Activated CD8-positive, alpha-beta memory T cell treated with anti-CD3 and anti-CD28 coated beads for 36 hours (primary cell): ENCODE measurements around the gene WDR19. TPM values are rescaled to one million over a fixed set of nuclear protein-coding genes. Genes with fewer than 3 reads are reported as not detected.
"Not testable (repeated sequence)": the region's sequence is repeated elsewhere in the genome, so short reads cannot be mapped to it uniquely, and the experiment has no call there.

ENCODE experiments used
- CTCF ChIA-PET: fragments of 350-600 bp; sonication (Branson Sonifier 250); formaldehyde crosslinking; loops from one replicate; lab custom pipeline; 2021; ENCODE audit warnings: antibody characterized with exemption; lab: Charles Lee
- POLR2A ChIA-PET: fragments of 350-600 bp; sonication (Branson Sonifier 250); formaldehyde crosslinking; loops from one replicate; lab custom pipeline; 2021; ENCODE audit warnings: antibody characterized with exemption; lab: Charles Lee
- total RNA-seq, 2 experiments: library from RNA; stranded (reverse); gene quantifications; one replicate each; pipeline ENCODE4 v1.2.3, GENCODE V29; 2021

The WDR19 gene
- total RNA-seq: 10 to 100 TPM; 15.7 to 17.3 TPM

DNA sequence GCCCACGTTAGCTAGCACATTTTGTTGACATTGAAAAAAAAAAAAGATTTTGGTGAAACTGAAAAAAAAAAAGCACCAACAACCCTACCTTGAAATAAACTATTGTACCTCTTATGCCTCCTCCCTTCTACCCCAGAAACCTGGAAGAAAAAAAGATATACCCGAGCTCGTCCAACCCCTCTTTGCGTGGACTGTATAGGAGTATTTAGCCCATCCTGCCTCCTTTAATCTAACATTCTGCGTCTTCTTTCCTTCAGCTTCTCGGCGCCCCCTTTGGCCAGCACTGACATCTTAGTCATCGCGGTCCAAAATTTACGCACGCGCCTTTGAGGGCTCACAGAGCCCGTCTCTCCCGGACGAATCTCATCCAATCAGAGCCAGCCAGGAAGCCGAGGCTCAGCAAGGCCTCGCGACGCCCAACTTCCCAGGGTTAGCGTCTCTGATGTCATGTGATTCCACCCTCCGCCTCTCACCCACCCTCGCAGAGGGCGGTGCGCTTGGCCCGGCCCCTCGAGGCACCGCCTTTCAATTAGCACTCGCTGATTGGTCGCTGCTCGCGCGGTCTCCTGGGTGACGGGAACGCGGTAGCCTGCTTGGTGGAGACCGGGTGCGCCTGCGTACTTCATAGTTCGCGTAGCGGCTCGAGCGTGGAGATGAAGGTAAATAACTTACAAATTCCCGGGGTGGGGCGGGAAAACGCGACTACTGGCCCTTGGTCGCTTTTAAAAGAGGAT is at the start of gene WDR19:
WDR19 (plus strand) TSS at position 625 of the 734 bp plus-strand sequence; CDS start at position 654, 29 bp downstream.
- CTCF ChIA-PET: interaction anchor here (0.7 kb wide), 1 partner anchor 318 kb away, joined by 3 read pairs; no protein-coding TSS in a partner anchor

GRCh38 chr4:39133623-39134022 is 48.7 kb upstream of the WDR19 start:
- ChIA-PET POLR2A (interaction anchor here (0.6 kb wide), 1 partner anchor 253 kb away, joined by 4 read pairs; no protein-coding TSS in a partner anchor), CTCF (interaction anchor here (0.5 to 1.6 kb wide), 4 partner anchors 30 to 231 kb away, joined by 3 to 5 read pairs (median 3); no protein-coding TSS in a partner anchor)

More for the DNA sequence above, at the start of gene WDR19:
- POLR2A ChIA-PET: interaction anchor here (0.6 to 1.0 kb wide), 3 partner anchors 264 to 1495 kb away, joined by 3 to 5 read pairs (median 4); partner anchors contain the start of genes LIAS and RPL9

- ChIA-PET CTCF (interaction anchor here (0.6 to 2.0 kb wide), 14 partner anchors 10 to 646 kb away, joined by 3 to 16 read pairs (median 4); no protein-coding TSS in a partner anchor), POLR2A (no interaction called here)
These were observed 47.5 kb upstream of the WDR19 start for GRCh38 chr4:39134683-39135306.

- POLR2A ChIA-PET, CTCF ChIA-PET: not testable (repeated sequence)
These were observed 44.1 kb upstream of the WDR19 start for GRCh38 chr4:39138227-39138626.

DNA sequence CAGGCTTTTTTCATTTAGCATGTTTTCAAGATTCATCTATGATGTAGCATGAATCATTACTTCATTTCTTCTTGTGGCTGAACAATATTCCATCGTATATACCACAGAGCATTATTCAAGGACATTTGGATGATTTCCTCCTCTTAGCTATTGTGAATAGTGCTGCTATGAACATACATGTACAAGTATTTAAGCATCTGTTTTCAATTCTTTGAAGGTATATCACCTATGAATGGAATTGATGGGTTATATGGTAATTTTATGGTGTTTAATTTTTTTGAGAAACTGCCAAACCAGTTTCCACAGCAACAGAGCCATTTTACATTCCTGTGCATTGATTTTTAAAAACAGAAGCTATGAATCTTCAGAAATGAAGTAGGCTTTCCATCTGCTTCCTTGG is 36.1 kb upstream of the WDR19 start:
- ChIA-PET POLR2A (no interaction called here), CTCF (no interaction called here)

- CTCF ChIA-PET: no interaction called here
- POLR2A ChIA-PET: no interaction called here
These were observed 28.3 kb upstream of the WDR19 start for GRCh38 chr4:39154009-39154408.

GRCh38 chr4:39157520-39157919 is 24.8 kb upstream of the WDR19 start:
- ChIA-PET CTCF (no interaction called here), POLR2A (no interaction called here)

DNA sequence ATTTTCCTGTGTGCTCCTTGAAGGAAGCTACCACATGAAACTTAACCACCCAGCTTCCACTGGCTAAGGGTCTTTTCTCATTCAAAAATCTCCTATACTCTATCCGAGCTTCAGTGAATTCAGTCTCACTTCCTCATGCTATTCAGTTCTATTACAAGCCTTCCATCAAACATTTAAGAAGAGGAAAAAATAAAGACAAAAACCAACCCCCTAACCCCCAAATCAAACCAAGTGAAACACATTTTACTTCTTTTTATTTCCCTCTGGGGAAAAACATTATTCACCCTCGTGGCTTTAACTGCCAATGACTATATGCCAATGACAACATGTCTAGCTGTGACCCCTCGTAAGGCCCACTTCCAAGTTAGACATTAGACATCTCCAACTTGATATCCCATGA is 16.2 kb upstream of the WDR19 start:
- POLR2A ChIA-PET: interaction anchor here (0.5 kb wide), 1 partner anchor 231 kb away, joined by 4 read pairs; no protein-coding TSS in a partner anchor
- CTCF ChIA-PET: no interaction called here

GRCh38 chr4:39166669-39167068 is 15.7 kb upstream of the WDR19 start:
- ChIA-PET CTCF (interaction anchor here (0.6 kb wide), 1 partner anchor 752 kb away, joined by 3 read pairs; no protein-coding TSS in a partner anchor), POLR2A (interaction anchor here (0.5 kb wide), 1 partner anchor 232 kb away, joined by 4 read pairs; no protein-coding TSS in a partner anchor)

DNA sequence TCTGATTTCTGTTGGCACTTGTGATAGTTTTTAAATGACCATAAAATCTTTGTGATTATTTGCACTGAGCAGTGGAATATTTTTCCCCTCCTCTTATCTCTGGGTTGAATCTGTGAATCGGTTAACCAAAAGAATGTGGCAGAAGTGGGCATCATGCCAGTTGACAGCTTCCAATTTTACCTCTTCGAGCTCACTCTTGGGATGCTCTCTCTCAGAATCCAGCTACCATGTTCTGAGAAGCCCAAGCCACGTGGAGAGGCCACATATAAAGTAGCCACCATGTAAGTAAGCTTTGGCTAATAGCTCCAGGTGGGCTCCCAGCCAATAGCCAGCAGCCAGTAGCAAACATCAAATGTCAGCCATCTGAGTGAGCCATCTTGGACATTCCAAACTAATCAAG is 12.9 kb upstream of the WDR19 start:
- ChIA-PET POLR2A (no interaction called here), CTCF (no interaction called here)

DNA sequence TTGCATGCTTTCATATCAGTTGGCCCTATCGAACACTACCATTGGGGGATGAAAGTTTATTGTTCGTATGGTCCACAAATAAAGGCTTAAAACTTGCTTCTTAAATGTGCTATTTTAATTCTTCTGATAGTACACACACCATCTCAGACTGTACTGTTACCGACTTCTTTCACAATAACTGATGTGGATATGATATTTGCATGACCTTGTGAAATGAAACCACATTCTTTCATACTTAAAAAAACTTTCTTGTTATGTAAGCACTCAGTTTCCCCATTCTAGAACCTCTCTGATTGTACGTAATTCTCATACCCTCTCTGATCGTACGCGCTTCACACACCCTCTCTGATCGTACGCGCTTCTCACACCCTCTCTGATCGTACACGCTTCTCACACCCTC is 12.0 kb upstream of the WDR19 start:
- ChIA-PET CTCF (no interaction called here), POLR2A (no interaction called here)

DNA sequence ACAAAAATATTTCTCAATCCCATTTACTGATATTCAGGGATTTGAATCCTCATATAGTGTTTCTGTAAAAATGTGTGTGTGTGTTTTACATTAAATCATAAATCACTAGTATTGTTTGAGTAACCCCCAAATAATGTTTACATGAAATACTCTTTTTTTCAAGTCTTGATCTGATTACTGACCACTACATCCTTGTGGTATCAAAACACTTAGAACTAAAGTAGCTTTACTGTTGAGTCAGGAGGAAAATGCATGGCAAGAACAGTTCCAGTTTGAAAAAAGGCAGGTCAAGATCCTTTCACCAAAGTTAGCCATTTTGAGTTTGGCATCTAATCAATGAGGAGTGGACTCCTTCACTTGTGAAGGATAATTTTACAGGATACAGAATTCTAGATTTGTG is 3.6 kb upstream of the WDR19 start:
- POLR2A ChIA-PET: no interaction called here
- CTCF ChIA-PET: no interaction called here

DNA sequence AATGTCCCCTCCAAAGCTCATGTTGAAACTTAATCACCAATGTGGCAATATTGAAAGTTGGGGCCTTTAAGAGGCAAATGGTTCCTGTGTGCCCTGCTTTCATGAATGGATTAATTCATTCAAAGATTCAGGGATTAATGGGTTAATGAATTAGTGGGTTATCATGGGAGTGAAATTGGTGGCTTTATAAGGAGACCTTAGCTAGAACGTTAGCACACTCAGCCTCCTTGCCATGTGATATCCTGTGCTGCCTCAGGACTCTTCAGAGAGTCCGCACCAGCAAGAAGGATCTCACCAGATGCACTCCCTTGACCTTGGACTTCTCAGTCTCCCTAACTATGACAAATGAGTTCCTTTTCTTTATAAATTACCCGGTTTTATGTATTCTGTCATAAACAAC is 2.6 kb upstream of the WDR19 start:
- POLR2A ChIA-PET: no interaction called here

GRCh38 chr4:39180629-39181028 is 1.7 kb upstream of the WDR19 start:
- POLR2A ChIA-PET, CTCF ChIA-PET: not testable (repeated sequence)

More for the DNA sequence above, 2.6 kb upstream of the WDR19 start:
- CTCF ChIA-PET: interaction anchor here (1.0 kb wide), 1 partner anchor 45 kb away, joined by 3 read pairs; no protein-coding TSS in a partner anchor

DNA sequence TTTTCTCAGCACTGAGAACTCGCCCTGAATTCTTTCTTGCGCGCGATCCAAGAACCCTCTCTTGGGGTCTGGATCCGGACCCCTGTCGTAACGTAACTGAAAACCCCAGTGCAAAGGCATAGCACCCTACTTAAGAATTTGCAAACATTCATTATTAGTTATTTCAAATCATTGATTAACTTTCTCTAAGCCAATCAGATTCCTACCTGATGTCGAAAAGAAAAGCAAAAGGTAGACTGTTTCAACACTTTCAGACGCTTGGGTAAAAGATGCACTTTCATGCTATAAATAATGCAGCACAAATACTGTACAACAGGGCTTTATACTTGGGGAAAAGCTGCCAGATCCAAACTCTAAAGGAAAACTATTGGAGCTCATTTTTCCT is 817 bp upstream of the WDR19 start:
- ChIA-PET CTCF (no interaction called here), POLR2A (interaction anchor here (0.6 to 0.7 kb wide), 2 partner anchors 264 to 1495 kb away, joined by 3 to 5 read pairs; no protein-coding TSS in a partner anchor)

- POLR2A ChIA-PET: no interaction called here
- CTCF ChIA-PET: no interaction called here
These were observed 19.6 kb downstream of the WDR19 start for GRCh38 chr4:39201963-39202362.

DNA sequence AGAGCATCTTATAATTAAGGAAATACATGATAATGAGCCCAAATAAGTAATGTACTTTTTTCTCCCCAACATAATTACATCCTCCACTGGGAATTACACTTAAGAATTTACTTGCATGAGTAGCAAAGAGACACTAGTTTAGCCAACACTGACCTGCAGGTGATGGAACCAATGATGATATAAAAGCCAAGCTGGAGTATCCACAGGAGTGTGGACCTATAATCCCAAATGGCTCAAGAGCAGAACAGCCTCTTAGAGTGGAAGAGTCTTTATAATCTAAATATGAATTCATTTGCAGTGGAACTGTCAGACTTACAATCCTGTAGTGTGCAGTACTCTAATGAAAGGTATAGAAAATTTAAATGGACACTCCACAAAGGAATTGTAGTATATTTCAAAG is 22.2 kb downstream of the WDR19 start:
- ChIA-PET POLR2A (interaction anchor here (0.6 kb wide), 1 partner anchor 318 kb away, joined by 3 read pairs; no protein-coding TSS in a partner anchor), CTCF (no interaction called here)

- ChIA-PET POLR2A (no interaction called here), CTCF (no interaction called here)
These were observed 22.7 kb downstream of the WDR19 start for GRCh38 chr4:39205000-39205399.

DNA sequence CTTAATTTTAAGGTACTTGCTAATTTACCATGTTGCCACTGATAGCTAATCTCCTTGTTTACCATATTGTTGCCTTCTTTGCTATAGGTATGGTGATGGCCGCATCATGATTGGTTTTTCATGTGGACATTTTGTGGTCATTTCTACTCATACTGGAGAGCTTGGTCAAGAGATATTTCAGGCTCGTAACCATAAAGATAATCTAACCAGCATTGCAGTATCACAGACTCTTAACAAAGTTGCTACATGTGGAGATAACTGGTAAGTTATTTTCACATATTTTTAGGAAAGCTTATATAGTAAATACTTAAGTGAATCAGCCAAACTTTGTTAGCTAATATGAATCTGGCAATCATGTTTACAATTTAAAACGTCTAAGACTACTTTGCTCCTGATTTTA is 23.1 kb downstream of the WDR19 start:
- CTCF ChIA-PET: no interaction called here
- POLR2A ChIA-PET: no interaction called here

- ChIA-PET POLR2A (no interaction called here), CTCF (interaction anchor here (0.6 kb wide), 1 partner anchor 365 kb away, joined by 3 read pairs; no protein-coding TSS in a partner anchor)
These were observed 45.6 kb downstream of the WDR19 start for GRCh38 chr4:39227906-39228305.
